OCI-LY1 (cell line): ENCODE results near the gene TUBGCP2.

Source experiments
- H2AFZ ChIP-seq: fragments of 200-600 bp; sonication (generic), shearing (Covaris generic); 2 replicates; pipeline ENCODE4 v1.6.0; 2014; ENCODE audit warnings: antibody characterized with exemption, mild to moderate bottlenecking, low read length
- H3F3A ChIP-seq: fragments of 200-600 bp; sonication (generic), shearing (Covaris generic); 2 replicates; pipeline ENCODE4 v1.6.0; 2014; ENCODE audit warnings: mild to moderate bottlenecking, antibody characterized with exemption, low read length, moderate library complexity; ENCODE audit not compliant: insufficient read depth
- H3K27ac ChIP-seq: fragments of 200-600 bp; sonication (generic); 2 replicates; pipeline ENCODE4 v1.5.1; 2014; ENCODE audit warnings: low read length, mixed run types, mild to moderate bottlenecking, low read depth; ENCODE audit not compliant: poor library complexity, severe bottlenecking
- H3K27me3 ChIP-seq: fragments of 200-600 bp; sonication (generic); 2 replicates; pipeline ENCODE4 v1.6.0; 2014; ENCODE audit warnings: antibody characterized with exemption, mild to moderate bottlenecking, low read length, moderate library complexity; ENCODE audit not compliant: insufficient read depth
- H3K36me3 ChIP-seq: fragments of 200-600 bp; sonication (generic); 2 replicates; pipeline ENCODE4 v1.6.1; 2014; ENCODE audit warnings: mild to moderate bottlenecking, antibody characterized with exemption, low read length, moderate library complexity, mixed read lengths; ENCODE audit not compliant: insufficient read depth
- H3K4me1 ChIP-seq: fragments of 200-600 bp; sonication (generic); 2 replicates; pipeline ENCODE4 v1.5.1; 2014; ENCODE audit warnings: mild to moderate bottlenecking, low read length, moderate library complexity; ENCODE audit not compliant: insufficient read depth, severe bottlenecking
- H3K4me2 ChIP-seq: fragments of 200-600 bp; sonication (generic), shearing (Covaris generic); 2 replicates; pipeline ENCODE4 v1.6.1; 2014; ENCODE audit warnings: low read length
- H3K4me3 ChIP-seq: fragments of 200-600 bp; sonication (generic); 2 replicates; pipeline ENCODE4 v1.5.1; 2014; ENCODE audit warnings: low read length, low read depth, mild to moderate bottlenecking, mixed read lengths; ENCODE audit not compliant: poor library complexity, severe bottlenecking
- H3K79me2 ChIP-seq: fragments of 200-600 bp; shearing (Covaris generic); 2 replicates; pipeline ENCODE4 v1.6.1; 2016; ENCODE audit warnings: mixed run types, low read length, mixed read lengths; ENCODE audit not compliant: insufficient read depth
- H3K9ac ChIP-seq: fragments of 200-600 bp; sonication (generic), shearing (Covaris generic); 2 replicates; pipeline ENCODE4 v1.6.1; 2014; ENCODE audit warnings: mild to moderate bottlenecking, low read length, mixed read lengths
- H3K9me2 ChIP-seq: fragments of 200-600 bp; sonication (generic), shearing (Covaris generic); 2 replicates; pipeline ENCODE4 v1.6.1; 2014; ENCODE audit warnings: low read depth, mild to moderate bottlenecking, low read length, mixed read lengths
- H3K9me3 ChIP-seq: fragments of 200-600 bp; shearing (Covaris generic); 2 replicates; pipeline ENCODE4 v1.6.1; 2014; ENCODE audit warnings: low read length, mixed read lengths
- H4K20me1 ChIP-seq: fragments of 200-600 bp; sonication (generic), shearing (Covaris generic); 2 replicates; pipeline ENCODE4 v1.6.0; 2016; ENCODE audit warnings: mild to moderate bottlenecking, low read length; ENCODE audit not compliant: insufficient read depth
- CTCF ChIP-seq: fragments of 200-600 bp; sonication (generic), shearing (Covaris generic); IDR thresholded peaks from 2 replicates; pipeline ENCODE4 v1.5.1; 2017; ENCODE audit warnings: mild to moderate bottlenecking, antibody characterized with exemption, low read length, moderate library complexity, mixed read lengths
- EZH2 ChIP-seq: fragments of 200-600 bp; sonication (generic), shearing (Covaris generic); IDR thresholded peaks from 2 replicates; pipeline ENCODE4 v1.8.0; 2017; ENCODE audit warnings: borderline replicate concordance, mixed run types, mild to moderate bottlenecking, antibody characterized with exemption, low read length, moderate library complexity, mixed read lengths

TUBGCP2 gene

GRCh38 chr10:133258818-133259601, 49.7 kb downstream of the TUBGCP2 start:
- H3K4me3 ChIP-seq, result no peak overlapping the region
- H3K9ac ChIP-seq, result no peak overlapping the region
- no peaks in the 10 kb centered on the region for H3K9me3 ChIP-seq
- no peaks in the 10 kb centered on the region for H3K9me2 ChIP-seq
- H3K36me3 ChIP-seq, result no peaks in the 10 kb centered on the region
- H3F3A ChIP-seq, result no peaks in the 10 kb centered on the region
- H3K27me3 ChIP-seq, result peaks cover 12% of the 10 kb centered on the region
- H3K27ac ChIP-seq, result no peak overlapping the region
- H3K79me2 ChIP-seq, result no peaks in the 10 kb centered on the region
- H2AFZ ChIP-seq, result no peak overlapping the region
- TF ChIP-seq EZH2, result no peak
- no peak for TF ChIP-seq CTCF
- peaks cover 9% of the 10 kb centered on the region for H3K4me1 ChIP-seq
- H4K20me1 ChIP-seq, result no peaks in the 10 kb centered on the region
- H3K4me2 ChIP-seq, result no peak overlapping the region

GRCh38 chr10:133258066-133258817, 50.4 kb downstream of the TUBGCP2 start:
- no peak for TF ChIP-seq EZH2
- no peak for TF ChIP-seq CTCF
- peaks cover 9% of the 10 kb centered on the region for H3K4me1 ChIP-seq
- no peaks in the 10 kb centered on the region for H3K9me2 ChIP-seq
- no peak overlapping the region for H3K4me2 ChIP-seq
- no peaks in the 10 kb centered on the region for H4K20me1 ChIP-seq
- no peaks in the 10 kb centered on the region for H3K79me2 ChIP-seq
- H3F3A ChIP-seq, result no peaks in the 10 kb centered on the region
- H3K9ac ChIP-seq, result no peak overlapping the region
- no peaks in the 10 kb centered on the region for H3K36me3 ChIP-seq
- no peak overlapping the region for H3K27ac ChIP-seq
- no peaks in the 10 kb centered on the region for H3K9me3 ChIP-seq
- no peak overlapping the region for H3K4me3 ChIP-seq
- H3K27me3 ChIP-seq, result peaks cover 8% of the 10 kb centered on the region
- no peak overlapping the region for H2AFZ ChIP-seq

GRCh38 chr10:133257489-133258065, 51.1 kb downstream of the TUBGCP2 start:
- Histone ChIP-seq H3K79me2 (no peaks in the 10 kb centered on the region), H2AFZ (no peak overlapping the region), H3K27me3 (peaks cover 2% of the 10 kb centered on the region), H3K9me2 (no peaks in the 10 kb centered on the region), H3K4me1 (peaks cover 9% of the 10 kb centered on the region), H3F3A (no peaks in the 10 kb centered on the region), H3K9me3 (no peaks in the 10 kb centered on the region), H3K36me3 (no peaks in the 10 kb centered on the region), H4K20me1 (no peaks in the 10 kb centered on the region), H3K27ac (no peak overlapping the region), H3K4me3 (no peak overlapping the region), H3K4me2 (no peak overlapping the region), H3K9ac (no peak overlapping the region)
- no peak for TF ChIP-seq EZH2
- TF ChIP-seq CTCF, result peak; percentile 12; the same call in 1 of the 2 replicates
